HG02759 (cell line): ENCODE data around the gene GRB10.

Experiments used
- ATAC-seq: cut with Tn5 transposase; IDR thresholded peaks from one replicate; pipeline ENCODE4 v1.9.1; 2021; ENCODE audit warnings: mild to moderate bottlenecking, moderate library complexity; ENCODE audit not compliant: unreplicated experiment

Gene GRB10

GRCh38 chr7:50696810-50697582 is 85.7 kb downstream of the GRB10 start:
- ATAC-seq: no peak

- no peak for ATAC-seq
These were observed 87.7 kb downstream of the GRB10 start for GRCh38 chr7:50695026-50695425.

- ATAC-seq: no peak
These were observed 89.1 kb downstream of the GRB10 start for GRCh38 chr7:50693455-50694130.

- ATAC-seq: no peak
These were observed 92.1 kb downstream of the GRB10 start for GRCh38 chr7:50690541-50691011.

DNA sequence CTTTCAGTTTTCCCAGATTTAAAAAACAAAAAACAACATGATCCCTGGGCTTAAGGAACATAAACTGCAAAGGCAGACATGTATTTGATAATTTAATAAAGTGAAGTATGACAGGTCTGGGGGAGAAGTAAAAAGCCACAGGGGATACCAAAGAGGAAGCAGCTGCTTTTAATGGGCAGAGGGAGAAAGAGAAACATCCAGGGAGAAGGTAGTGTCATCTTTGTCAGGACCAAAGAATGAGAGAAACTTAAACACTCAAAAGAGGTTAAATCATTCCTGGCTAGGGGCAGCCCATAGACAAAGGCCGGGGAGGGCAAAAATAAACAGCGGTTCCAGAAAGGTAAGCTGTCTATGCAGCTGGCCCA is 94.5 kb downstream of the GRB10 start:
- ATAC-seq: no peak

DNA sequence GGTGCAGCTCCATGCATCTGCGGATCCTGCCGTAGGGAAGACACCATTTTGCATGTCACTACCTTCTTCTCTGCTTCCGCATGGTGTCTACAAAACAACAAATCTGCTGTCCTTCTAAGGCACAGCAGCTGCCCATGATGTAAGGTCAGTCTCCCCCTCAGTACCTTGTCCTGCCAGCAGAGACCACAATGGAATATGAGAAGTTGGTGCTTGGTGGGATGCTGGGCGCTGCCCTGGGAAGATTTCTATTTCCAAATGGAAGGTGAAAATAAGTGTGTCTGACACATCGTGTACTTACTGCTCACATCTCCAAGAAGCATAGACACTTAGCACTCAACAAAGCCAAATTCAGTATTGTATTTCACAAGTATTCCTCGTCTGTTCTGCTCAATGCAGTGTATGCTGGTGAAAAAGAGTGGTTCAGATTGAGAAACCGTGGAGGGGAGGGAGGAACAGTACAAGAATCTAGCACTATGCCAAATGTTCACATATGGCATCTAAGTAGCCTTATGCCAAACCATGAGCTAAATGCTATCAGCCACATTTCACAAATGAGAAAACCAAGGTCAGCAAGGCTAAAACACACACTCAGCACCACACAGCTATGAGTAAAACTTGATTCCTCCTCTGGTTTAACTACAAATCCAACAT is 95.0 kb downstream of the GRB10 start:
- no peak for ATAC-seq

DNA sequence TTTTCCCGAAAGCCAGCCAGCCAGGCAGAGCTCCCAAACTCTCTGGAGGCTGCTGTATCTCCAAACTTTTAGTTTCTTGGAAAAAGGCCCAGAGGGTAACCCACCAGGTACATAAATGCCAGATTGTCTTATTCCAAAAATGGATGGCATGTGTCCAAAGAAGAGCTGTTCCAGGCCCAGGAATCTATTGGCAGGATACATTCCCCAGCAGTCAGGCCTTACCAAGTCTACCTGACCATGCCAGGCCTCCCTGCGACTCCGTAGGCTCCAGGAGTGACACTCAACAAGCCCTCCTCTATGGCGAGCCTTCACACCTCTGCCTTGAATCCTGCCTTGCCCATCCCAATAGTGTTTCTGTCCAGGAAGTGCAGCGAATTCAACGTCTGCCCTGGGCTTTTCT is 95.6 kb downstream of the GRB10 start:
- no peak for ATAC-seq

DNA sequence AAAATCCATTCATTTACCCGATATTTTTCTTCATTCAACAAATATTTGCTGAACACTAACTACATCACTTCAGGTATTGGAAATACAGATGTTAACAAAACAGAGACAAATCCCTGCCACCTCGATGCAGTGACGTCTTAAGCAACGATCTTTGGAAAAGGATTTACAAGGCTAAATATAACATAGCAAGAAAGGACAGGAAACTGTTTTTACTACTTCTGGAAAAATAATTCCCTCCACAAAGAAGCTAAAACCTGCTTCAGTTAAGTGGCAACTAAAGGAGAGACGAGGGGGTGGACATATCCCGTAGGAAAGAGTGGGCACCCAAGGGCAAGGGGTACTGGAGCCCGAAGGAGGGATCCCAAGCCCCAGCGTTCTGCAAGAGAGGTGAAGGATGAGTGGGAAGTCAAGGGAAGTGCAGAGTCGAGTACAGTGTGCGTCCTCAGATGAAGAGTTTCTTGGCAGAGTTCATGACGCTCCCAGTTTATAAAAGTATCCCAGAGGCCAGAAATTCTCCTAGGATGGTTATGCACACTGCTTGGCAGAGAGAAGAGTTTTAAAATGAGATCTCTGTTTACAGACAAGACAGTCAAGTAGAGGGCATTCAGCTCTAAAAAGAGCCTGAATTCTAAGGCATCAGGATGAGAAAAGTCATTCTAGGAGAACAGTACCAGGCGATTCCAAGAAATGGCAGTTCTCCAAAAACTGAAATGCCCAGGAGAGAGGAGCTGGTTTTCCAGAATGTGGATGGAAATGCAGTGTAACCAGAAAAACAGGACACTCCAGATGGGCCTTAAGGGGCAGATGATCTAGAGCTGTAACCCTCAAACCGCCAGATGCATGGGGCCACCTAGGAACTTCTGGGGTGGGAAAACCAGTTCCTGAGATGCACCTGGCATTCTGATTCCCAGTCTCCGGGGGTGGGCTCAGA is 97.3 kb downstream of the GRB10 start:
- ATAC-seq: no peak

GRCh38 chr7:50684713-50685075 is 98.0 kb downstream of the GRB10 start:
- ATAC-seq: no peak

DNA sequence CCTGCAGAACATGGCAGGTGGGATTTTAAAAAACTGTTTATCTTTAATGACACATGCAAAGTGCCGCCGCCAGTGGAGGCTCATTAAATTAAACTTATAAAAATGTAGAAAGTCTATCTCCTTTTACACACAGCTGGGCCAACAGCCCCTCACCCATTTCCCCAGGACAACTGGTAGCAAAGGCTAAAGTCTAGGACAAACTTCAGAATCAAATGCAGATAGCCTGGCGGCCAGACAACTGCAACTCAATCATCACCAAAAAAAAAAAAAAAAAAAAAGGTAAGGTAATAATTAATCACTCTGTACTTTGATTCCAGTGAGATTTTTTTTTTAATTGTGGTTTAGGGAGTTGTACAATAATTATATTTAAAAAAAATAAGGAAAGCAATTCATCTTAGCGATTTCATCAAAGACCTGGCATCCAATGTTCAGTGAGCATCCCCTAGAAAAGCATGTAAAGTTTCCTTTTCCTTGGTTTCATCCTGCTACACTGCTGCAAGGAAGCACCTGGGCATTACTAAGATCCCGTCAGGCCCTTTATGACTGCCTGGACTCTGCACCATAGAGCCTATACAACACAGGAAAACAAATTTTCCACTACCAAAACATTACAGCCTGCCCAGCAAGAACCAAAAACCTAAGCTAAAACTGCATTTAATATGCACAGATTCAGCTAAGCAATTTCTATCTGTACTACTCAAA is 98.5 kb downstream of the GRB10 start:
- no peak for ATAC-seq

DNA sequence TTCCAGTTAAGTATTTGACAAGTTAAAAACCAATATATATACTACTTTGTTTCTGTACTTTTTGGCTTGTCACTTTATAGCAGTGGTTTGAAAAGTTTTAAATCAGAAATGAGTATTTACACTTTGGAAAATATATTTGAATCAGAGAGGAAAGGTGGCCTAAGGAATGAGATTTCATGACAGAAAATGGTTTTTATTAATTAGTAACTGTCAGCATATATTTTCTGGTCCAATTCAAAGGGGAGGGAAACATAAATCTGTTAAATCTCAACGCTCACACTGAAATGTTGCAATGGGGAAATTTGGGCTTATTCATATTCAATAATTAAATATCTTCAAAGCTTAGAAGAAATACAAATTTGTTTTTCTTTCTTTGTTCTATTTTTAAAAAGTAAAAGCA is 100.1 kb downstream of the GRB10 start:
- no peak for ATAC-seq

DNA sequence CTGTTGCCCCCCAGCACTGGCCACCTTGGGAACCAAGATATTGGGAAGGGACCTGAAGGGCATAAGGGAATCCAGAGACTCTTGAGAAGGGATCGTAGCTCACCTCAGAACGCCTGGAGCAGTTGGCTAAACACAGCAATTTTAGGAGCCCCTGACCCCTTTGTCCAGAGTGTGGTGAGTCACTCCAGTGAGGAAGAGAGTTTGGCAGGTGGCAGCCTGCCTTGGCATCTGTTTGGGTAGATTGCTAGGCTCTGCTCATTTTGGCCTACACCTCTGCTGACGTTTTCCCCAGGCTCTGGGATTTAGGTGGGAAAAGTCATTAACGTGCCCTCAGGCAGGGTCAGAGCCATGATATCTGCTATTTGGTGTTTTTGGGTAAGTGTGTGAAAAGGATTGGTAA is 100.6 kb downstream of the GRB10 start:
- no peak for ATAC-seq

GRCh38 chr7:50681432-50682045 is 101.2 kb downstream of the GRB10 start:
- ATAC-seq: no peak

DNA sequence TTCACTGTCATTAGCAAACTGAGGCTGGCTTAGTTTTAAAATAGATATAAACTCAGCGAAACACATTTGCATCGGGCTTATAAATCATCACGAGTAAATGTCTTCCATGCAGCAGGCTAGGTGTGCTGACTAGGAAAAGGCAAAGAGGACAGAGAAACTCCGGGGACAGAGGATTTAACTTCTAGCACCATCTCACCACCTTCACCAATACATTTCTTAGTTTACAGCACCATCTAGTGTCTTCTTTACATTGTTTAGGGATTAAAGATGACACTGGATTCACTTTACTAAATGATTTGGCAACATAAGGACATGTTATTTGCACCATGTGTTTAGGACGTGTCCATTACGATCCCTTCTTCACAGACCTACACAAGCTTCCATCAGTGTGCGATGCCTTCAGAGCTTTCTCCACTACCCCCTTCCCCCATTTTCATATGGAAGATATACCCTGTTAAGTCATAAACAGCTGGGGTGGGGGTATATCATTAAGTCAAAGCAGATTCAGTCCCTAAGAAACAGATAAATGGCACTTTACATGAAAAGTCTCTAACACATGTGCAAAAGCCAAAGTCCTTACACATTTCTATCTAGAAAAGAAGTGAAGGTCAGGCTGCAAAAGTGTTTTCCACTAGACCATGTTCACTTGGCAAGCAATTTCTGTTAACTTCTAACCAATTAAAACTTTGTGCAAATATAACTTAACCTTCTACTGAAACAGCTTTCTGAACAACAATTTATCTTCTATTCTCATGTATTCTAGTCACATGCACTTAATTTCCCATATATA is 103.3 kb downstream of the GRB10 start:
- peak; percentile 62 for ATAC-seq

GRCh38 chr7:50678586-50678985 is 104.1 kb downstream of the GRB10 start:
- no peak for ATAC-seq

DNA sequence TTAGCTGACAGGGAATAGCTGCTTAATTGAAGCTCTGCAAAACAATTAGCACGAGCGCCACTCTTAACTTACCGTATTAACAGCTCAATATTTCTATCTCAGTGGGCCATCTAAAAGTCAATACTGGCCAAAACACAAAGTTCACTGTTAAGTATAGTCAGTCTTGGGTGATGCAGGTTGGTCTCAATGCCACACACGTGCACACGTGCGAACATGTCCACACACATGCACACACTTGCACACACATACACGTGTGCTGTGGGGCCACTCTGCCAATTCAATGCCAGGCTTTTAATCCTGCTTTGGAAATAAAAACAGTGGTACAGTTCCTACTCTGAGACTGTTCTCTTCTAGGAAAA is 105.1 kb downstream of the GRB10 start:
- no peak for ATAC-seq

GRCh38 chr7:50676740-50677637 is 105.7 kb downstream of the GRB10 start:
- no peak for ATAC-seq

DNA sequence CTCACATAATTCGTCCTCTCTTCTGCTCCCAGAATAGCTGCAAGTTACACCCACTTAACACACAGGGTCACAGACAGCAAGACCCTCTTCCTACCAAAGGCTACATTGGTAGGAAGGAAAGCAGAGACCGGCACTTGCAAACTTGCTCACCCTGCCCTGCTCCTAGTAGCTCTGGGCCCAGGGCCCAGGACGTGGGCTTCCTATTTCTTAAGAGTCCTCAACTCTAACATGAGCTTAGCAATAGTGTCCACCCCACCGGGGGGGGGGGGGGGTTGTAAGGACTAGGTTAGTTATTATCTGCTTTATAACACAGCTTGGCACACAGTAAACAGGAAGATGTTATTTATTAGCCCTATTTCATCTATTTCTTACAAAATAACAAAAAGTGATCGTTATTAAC is 106.6 kb downstream of the GRB10 start:
- ATAC-seq: no peak
